HCT116 (cell line): Measurements from ENCODE around the gene CDC42BPA. TPM values are rescaled to one million over a fixed set of nuclear protein-coding genes. Genes with fewer than 3 reads are reported as not detected.
A peak's percentile ranks its signal among the peaks of the same experiment; 100 is the strongest.

Source experiments
- ATAC-seq: fragments of 200-7000 bp; cut with Tn5 transposase; 2 replicates; pipeline ENCODE4 v1.9.1; 2020; ENCODE audit warnings: mild to moderate bottlenecking, moderate library complexity
- Bru-seq: library from RNA; stranded (reverse); fragments of 400-500 nt; gene quantifications from one replicate; lab custom pipeline; 2021; lab: Mats Ljungman, UMichigan
- BruChase-seq, 2 experiments: library from RNA; stranded (reverse); fragments of 400-500 nt; gene quantifications; one replicate each; lab custom pipeline; 2021; lab: Mats Ljungman, UMichigan
- BruUV-seq: library from RNA; stranded (reverse); fragments of 400-500 nt; replicated peaks from 2 replicates; lab custom pipeline; 2021; lab: Mats Ljungman, UMichigan
- CTCF ChIA-PET: fragments of 300-600 bp; sonication (Branson Sonifier 250); formaldehyde crosslinking; loops from one replicate; lab custom pipeline; 2021; ENCODE audit warnings: antibody characterized with exemption; lab: Charles Lee
- POLR2A ChIA-PET: fragments of 300-600, 350-600 bp; sonication (Branson Sonifier 250); formaldehyde crosslinking; loops from one replicate; lab custom pipeline; 2021; ENCODE audit warnings: antibody characterized with exemption; lab: Charles Lee
- RAD21 ChIA-PET, 2 experiments: fragments of 300-600 bp; sonication (Branson Sonifier 250); formaldehyde crosslinking; loops; one replicate each; lab custom pipeline; 2023; ENCODE audit warnings: low total read pairs in 2 of 2; ENCODE audit not compliant: uncharacterized antibody in 2 of 2, unreplicated experiment in 2 of 2, low non-redundant PET in 1 of 2; lab: Charles Lee
- DNase-seq: peaks from one replicate; pipeline ENCODE4 v3.0.0-alpha.2; 2010; ENCODE audit warnings: low read depth, low spot score
- H2AFZ ChIP-seq: fragments of 200-600 bp; shearing (Covaris generic), sonication (generic); 2 replicates; pipeline ENCODE4 v1.6.1; 2017; ENCODE audit warnings: low read depth, mixed run types, mixed read lengths, antibody characterized with exemption, low read length; ENCODE audit not compliant: poor library complexity, severe bottlenecking
- H3K27ac ChIP-seq: 2 replicates; pipeline ENCODE4 v1.5.1; 2012; ENCODE audit warnings: low read depth, low read length
- H3K27me3 ChIP-seq: fragments of 200-600 bp; sonication (generic); 2 replicates; pipeline ENCODE4 v1.6.1; 2016; ENCODE audit warnings: mixed run types, low read length, mixed read lengths; ENCODE audit not compliant: insufficient read depth
- H3K36me3 ChIP-seq, 2 experiments: fragments of 200-500 bp in 1 of 2; fragments of 200-600 bp in 1 of 2; sonication (Bioruptor generic) in 1 of 2; sonication (generic) in 1 of 2; 2 replicates each; pipeline versions ENCODE4 v1.5.1 to v1.6.1; 2014 to 2016; ENCODE audit warnings: low read length in 2 of 2, inconsistent platforms in 1 of 2, mixed read lengths in 1 of 2, mixed run types in 1 of 2; ENCODE audit not compliant: insufficient read depth in 2 of 2, control insufficient read depth in 1 of 2
- H3K4me1 ChIP-seq, 2 experiments: fragments of 200-600 bp in 1 of 2; sonication (generic) in 1 of 2; 2 replicates each; pipeline versions ENCODE4 v1.5.1 to v1.6.1; 2012 to 2017; ENCODE audit warnings: low read length in 2 of 2, inconsistent platforms in 1 of 2, mild to moderate bottlenecking in 1 of 2, mixed read lengths in 1 of 2, mixed run types in 1 of 2, moderate library complexity in 1 of 2; ENCODE audit not compliant: insufficient read depth in 2 of 2, control insufficient read depth in 1 of 2
- H3K4me2 ChIP-seq: fragments of 200-600 bp; sonication (generic); 2 replicates; pipeline ENCODE4 v1.6.1; 2017; ENCODE audit warnings: mixed run types, low read length, mixed read lengths
- H3K4me3 ChIP-seq, 2 experiments: fragments of 200-600 bp in 1 of 2; sonication (generic) in 1 of 2; replicated peaks in 1 of 2; 2 replicates each; pipeline ENCODE4 v1.5.1; 2011 to 2016; ENCODE audit warnings: low read length in 2 of 2, control low read depth in 1 of 2, low read depth in 1 of 2, mild to moderate bottlenecking in 1 of 2, mixed read lengths in 1 of 2, mixed run types in 1 of 2
- H3K79me2 ChIP-seq: fragments of 200-600 bp; sonication (generic); 2 replicates; pipeline ENCODE4 v1.6.1; 2017; ENCODE audit warnings: mild to moderate bottlenecking, mixed run types, low read length, moderate library complexity, mixed read lengths; ENCODE audit not compliant: insufficient read depth
- H3K9ac ChIP-seq: fragments of 200-600 bp; sonication (generic); 2 replicates; pipeline ENCODE4 v1.6.1; 2016; ENCODE audit warnings: low read length, mixed read lengths
- H3K9me2 ChIP-seq: fragments of 200-600 bp; sonication (generic), shearing (Covaris generic); 2 replicates; pipeline ENCODE4 v1.6.1; 2017; ENCODE audit warnings: mixed run types, mild to moderate bottlenecking, moderate library complexity; ENCODE audit not compliant: insufficient read depth
- H3K9me3 ChIP-seq, 2 experiments: fragments of 200-500 bp in 1 of 2; fragments of 200-600 bp in 1 of 2; sonication (Bioruptor generic) in 1 of 2; sonication (generic) in 1 of 2; 2 replicates each; pipeline ENCODE4 v1.6.1; 2014 to 2017; ENCODE audit warnings: low read length in 2 of 2, mixed read lengths in 2 of 2, inconsistent platforms in 1 of 2, low read depth in 1 of 2, mild to moderate bottlenecking in 1 of 2, mixed run types in 1 of 2, moderate library complexity in 1 of 2; ENCODE audit not compliant: control insufficient read depth in 1 of 2, insufficient read depth in 1 of 2
- H4K20me1 ChIP-seq: fragments of 200-600 bp; sonication (generic), shearing (Covaris generic); 2 replicates; pipeline ENCODE4 v1.6.1; 2017; ENCODE audit warnings: mixed run types, mild to moderate bottlenecking, moderate library complexity; ENCODE audit not compliant: insufficient read depth
- EGR1 ChIP-seq: IDR thresholded peaks from 2 replicates; pipeline ENCODE4 v1.6.1; 2012; ENCODE audit warnings: low read depth
- ELF1 ChIP-seq: IDR thresholded peaks from 2 replicates; pipeline ENCODE4 v1.6.1; 2012; ENCODE audit warnings: low read depth, borderline replicate concordance
- EZH2phosphoT487 ChIP-seq: fragments of 200-600 bp; IDR thresholded peaks from 2 replicates; pipeline ENCODE4 v1.6.1; 2018; ENCODE audit warnings: antibody characterized with exemption, borderline replicate concordance
- JUND ChIP-seq: IDR thresholded peaks from 2 replicates; pipeline ENCODE4 v1.6.1; 2012
- MAX ChIP-seq: IDR thresholded peaks from 2 replicates; pipeline ENCODE4 v1.6.1; 2012
- POLR2A ChIP-seq: IDR thresholded peaks from 2 replicates; pipeline ENCODE4 v1.7.0; 2011; ENCODE audit warnings: borderline replicate concordance; ENCODE audit not compliant: insufficient read depth, insufficient read length; ENCODE audit errors: extremely low read depth
- POLR2AphosphoS5 ChIP-seq: IDR thresholded peaks from 2 replicates; pipeline ENCODE4 v1.6.1; 2011; ENCODE audit warnings: mild to moderate bottlenecking, low read depth, low read length, moderate library complexity
- SIN3A ChIP-seq: IDR thresholded peaks from 2 replicates; pipeline ENCODE4 v1.6.1; 2012; ENCODE audit warnings: low read depth
- YY1 ChIP-seq: IDR thresholded peaks from 2 replicates; pipeline ENCODE4 v1.6.1; 2011; ENCODE audit warnings: low read length, low read depth, moderate library complexity, mild to moderate bottlenecking; ENCODE audit not compliant: insufficient replicate concordance; ENCODE audit errors: extremely low read depth
- ZFX ChIP-seq: fragments of 450-650 bp; IDR thresholded peaks from 2 replicates; pipeline ENCODE4 v1.6.1; 2017
- intact Hi-C: fragments of 100-400 bp; cut with micrococcal nuclease; formaldehyde crosslinking; loops from 2 replicates; pipeline ENCODE4 v1.10.0; 2022
- long read RNA-seq: library from polyadenylated mRNA; unstranded; transcript quantifications from one replicate; pipeline ENCODE4 v2.0.0, GENCODE V29; 2021; ENCODE audit not compliant: unreplicated experiment
- polyA plus RNA-seq: library from polyadenylated mRNA; unstranded; fragments of >200 nt; gene quantifications from 2 replicates; pipeline ENCODE4 v1.2.1, GENCODE V29; 2012; ENCODE audit warnings: missing spikeins
- total RNA-seq: library from RNA; stranded (reverse); gene quantifications from one replicate; pipeline ENCODE4 v1.2.1, GENCODE V29; 2021; ENCODE audit not compliant: unreplicated experiment

Gene CDC42BPA
- 44.0 TPM for total RNA-seq
- 12.8 and 15.7 TPM in 2 replicates for polyA plus RNA-seq
- percentile 92 among the genes with signal in this experiment for Bru-seq, nascent RNA
- BruChase-seq, experiment 1, labeled RNA remaining after a 6-hour chase = percentile 84 among the genes with signal in this experiment
- percentile 84 among the genes with signal in this experiment for BruChase-seq, experiment 2, labeled RNA remaining after a 2-hour chase
- long read RNA-seq, partial matches to known transcripts = 71 of 90 reads
- long read RNA-seq, other reads (novel, unspliced or antisense) = 19 of 90 reads

GRCh38 chr1:227318016-227318852 lies at the start of gene CDC42BPA:
CDC42BPA (minus strand) TSS chr1:227318492; CDS start chr1:227317182, 1,310 bp downstream.
- Histone ChIP-seq H3K79me2 (peaks cover 44% of the 10 kb centered on the region), H3K27me3 (no peaks in the 10 kb centered on the region), H3K9me3 (no peaks in the 10 kb centered on the region), H3K9me2 (no peaks in the 10 kb centered on the region), H3K4me1 (peaks cover 7 to 36% of the 10 kb centered on the region in 2 experiments), H3K4me2 (peak within 1 kb of the TSS; percentile 88), H2AFZ (peak within 1 kb of the TSS; percentile 47), H3K27ac (peak within 1 kb of the TSS; percentile 83), H4K20me1 (peaks cover 4% of the 10 kb centered on the region; the same call in 1 of the 2 replicates), H3K4me3 (peak within 1 kb of the TSS; percentile 75), H3K36me3 (no peaks in the 10 kb centered on the region), H3K9ac (peak within 1 kb of the TSS; percentile 80)
- CTCF ChIA-PET = no interaction called here
- no peak for TF ChIP-seq SIN3A
- peak; percentile 94 for TF ChIP-seq YY1
- 0 out of 2 replicates have a peak, but pooled peaks have one; percentile 30 for TF ChIP-seq EGR1
- TF ChIP-seq POLR2A = peak; percentile 48
- TF ChIP-seq MAX = 0 out of 2 replicates have a peak, but pooled peaks have one; percentile 10
- TF ChIP-seq EZH2phosphoT487 = no peak
- peak; percentile 71 for TF ChIP-seq POLR2AphosphoS5
- TF ChIP-seq ELF1 = no peak
- TF ChIP-seq ZFX = peak; percentile 80
- no peak for TF ChIP-seq JUND
- peak; percentile 57 for DNase-seq
- POLR2A ChIA-PET = interaction anchor here (0.5 to 0.9 kb wide), 3 partner anchors 15 to 473 kb away, joined by 3 read pairs; no protein-coding TSS in a partner anchor
- intact Hi-C loops = loop anchor here (5.0 kb wide), 4 partner anchors 39 to 114 kb away; no protein-coding TSS in a partner anchor
- BruUV-seq = no TSS peak
- RAD21 ChIA-PET = no interaction called here
- peak; percentile 82 for ATAC-seq
